Myometrial cell (primary cell): ENCODE data around the gene WDR5. TPM values are rescaled to one million over a fixed set of nuclear protein-coding genes. Genes with fewer than 3 reads are reported as not detected.

Experiments
- total RNA-seq: library from RNA; depleted of rRNA; stranded (reverse); fragments of >200 nt; gene quantifications from 2 replicates; pipeline ENCODE4 v1.2.3, GENCODE V29; 2015

Gene WDR5
- 23.1 and 30.1 TPM in 2 replicates for total RNA-seq

DNA sequence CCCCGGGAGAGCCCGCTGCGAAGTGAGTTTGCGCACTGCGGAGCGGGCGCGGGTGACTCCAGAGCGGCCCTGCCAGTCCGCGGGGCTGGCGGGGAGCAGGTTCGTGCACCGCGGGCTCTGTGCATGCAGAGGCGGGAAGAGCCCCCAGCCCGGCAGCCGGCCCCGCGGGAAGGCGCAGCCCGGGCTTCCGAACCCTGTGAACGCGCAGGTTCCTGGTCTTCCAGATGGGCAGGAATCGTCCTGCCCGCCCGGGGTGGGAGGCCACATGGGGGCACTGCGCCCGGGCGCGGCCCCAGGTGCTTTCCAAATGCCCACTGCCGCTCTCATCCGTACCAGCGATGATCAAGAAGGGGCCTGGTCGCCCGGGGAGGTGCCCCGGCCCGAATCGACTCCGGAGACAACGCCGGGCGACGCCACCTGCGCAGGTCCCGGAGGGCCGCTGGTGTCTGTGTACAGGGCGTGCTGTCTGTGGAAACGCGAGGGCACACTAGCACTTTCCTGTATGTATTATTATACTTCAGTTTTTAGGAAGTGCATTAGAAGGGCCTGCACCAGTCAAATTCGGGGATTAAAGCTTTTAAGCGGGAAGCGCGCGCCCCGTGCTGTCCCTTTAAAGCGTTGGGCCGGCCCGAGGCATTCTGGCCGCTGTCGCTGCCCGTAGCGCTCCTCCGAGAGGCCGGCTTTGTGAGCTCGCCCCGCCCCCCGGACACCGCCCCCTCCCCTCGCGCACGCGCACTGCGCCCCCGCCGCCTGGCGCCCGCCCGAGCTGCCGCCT lies at the start of gene WDR5:
WDR5 (plus strand) TSS at position 740 of the 775 bp plus-strand sequence. CDS start 3,796 bp downstream, outside the sequence.

Other genes starting within 250 kb of the WDR5 start
- 8.6 and 11.7 TPM in 2 replicates for gene VAV2, start 143.8 kb upstream of the WDR5 start, total RNA-seq
- 32.8 and 42.1 TPM in 2 replicates for gene BRD3OS, start 110.6 kb upstream of the WDR5 start, total RNA-seq
- 6.1 and 7.8 TPM in 2 replicates for gene BRD3, start 68.1 kb upstream of the WDR5 start, total RNA-seq
- not detected in 2 replicates for gene RNU6ATAC, start 28.5 kb downstream of the WDR5 start, total RNA-seq
- gene RXRA, start 190.4 kb downstream of the WDR5 start, total RNA-seq: 17.7 and 20.8 TPM in 2 replicates